Stimulated activated CD8-positive, alpha-beta memory T cell treated with anti-CD3 and anti-CD28 coated beads, Interleukin-4, amount 100 ng/mL, for 4 hours (primary cell): ENCODE results near the gene NTN1.

Experiments used
- DNase-seq, 2 donors: peaks; one replicate each; pipeline ENCODE4 v3.0.0-alpha.2; 2020; ENCODE audit warnings: low read depth in 2 of 2, low spot score in 1 of 2

Gene NTN1

DNA sequence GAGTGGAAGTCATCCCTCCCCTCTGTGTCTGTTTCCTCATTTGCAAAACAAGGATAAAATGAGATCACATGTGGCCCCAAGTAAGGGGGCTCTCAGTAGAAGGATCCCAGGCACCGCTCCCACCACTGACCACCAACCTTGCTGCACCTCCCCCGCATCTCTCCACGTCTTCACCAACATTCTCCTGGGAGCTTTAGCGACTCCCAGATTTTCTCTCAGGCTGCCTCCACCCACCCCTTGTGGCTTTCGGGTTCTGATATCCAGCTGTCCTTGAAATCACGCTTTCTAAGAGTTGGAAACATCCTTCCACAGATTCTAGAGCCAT lies 16.4 kb upstream of the NTN1 start:
- no peak for DNase-seq

DNA sequence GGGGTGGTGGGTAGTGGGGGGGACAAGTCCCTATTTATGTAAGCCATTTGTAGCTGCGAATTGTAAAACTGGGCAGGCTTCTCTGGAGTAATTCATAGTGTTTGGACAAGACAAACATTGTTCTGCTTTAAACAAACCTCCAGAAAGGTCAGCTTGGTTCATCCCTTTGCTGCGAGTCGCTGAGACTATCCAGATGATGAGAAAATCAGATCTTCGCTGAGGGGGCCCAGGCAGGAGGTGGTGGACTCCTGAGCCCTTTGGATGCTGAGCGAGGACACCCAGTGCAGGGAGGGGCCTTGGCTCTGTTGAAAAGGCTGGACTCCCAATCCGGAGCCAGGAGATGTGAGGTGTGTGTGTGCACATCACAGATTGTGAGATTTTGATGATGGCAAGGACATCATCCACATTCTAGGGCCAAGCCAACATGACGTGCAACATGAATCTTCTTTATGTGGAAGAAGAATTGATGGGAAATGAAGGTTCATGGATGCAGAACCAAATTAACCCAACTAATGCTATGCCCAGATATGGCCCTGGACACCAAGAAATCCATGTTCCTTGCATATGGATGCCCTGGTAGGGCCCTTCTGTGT lies 15.0 kb upstream of the NTN1 start:
- DNase-seq = no peak

DNA sequence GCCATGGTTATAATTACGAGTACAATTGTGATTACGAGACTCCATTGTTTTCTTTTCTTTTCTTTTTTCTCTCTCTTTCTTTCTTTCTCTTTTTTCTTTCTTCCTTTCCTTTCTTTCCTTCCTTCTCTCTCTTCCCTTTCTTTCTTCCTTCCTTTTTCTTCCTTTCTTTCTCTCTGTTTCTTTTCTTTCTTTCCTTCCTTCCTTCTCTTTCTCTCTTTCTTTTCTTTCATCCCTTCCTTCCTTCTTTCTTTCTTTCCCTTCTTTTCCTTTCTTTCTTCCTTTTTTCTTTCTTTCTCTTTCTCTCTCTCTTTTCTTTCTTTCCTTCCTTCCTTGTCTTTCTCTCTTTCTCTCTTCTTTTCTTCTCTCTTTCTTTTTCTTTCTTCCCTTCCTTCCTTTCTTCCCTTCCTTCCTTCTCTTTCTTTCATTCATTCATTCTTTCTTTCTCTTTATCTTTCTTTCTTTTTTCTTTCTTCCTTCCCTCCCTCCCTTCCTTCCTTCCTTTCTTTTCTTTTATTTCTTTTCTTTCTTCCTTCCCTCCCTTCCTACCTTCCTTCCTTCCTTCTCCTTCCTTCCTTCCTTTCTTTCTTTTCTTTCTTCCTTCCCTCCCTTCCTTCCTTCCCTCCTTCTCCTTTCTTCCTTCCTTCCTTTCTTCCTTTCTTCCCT lies 14.1 kb upstream of the NTN1 start:
- no peak for DNase-seq

DNA sequence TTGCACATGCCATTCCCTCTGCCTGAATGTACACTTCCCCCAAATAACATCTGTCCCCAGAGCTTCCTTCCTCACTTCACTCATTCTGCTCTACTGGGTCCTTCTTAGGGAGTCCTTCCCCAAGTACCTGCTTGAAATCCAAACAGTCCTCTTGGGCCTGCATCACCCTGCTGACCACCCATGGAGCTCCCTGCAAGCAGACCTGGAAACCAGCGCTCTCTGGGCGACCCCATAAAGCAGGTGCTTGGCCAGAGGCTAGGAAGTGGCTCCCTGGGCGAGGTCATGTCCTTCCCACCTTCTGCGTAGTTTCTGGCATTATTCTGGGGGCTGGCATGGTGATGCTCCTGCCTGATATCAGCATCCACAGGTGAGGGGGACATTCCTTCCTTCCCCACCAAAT lies 12.2 kb upstream of the NTN1 start:
- no peak for DNase-seq

DNA sequence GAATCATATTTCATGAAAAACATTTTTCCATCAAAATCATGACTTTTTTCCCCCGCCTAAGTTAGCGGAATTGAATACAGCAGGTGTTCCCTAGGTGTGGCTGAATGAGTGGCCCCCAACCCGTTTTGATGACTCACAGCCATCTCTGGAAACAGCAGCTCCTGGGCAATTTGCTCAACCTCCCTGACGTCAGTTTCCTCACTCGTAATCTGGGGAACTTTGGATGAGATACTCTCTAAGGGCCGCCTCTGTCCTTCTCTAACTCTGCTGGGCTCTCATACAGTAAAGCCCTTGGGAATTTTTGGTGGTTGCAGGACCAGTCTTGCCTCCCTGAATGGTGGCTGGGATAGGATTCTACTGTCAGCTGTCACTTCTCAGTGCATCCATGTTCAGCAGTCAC lies 11.6 kb upstream of the NTN1 start:
- no peak for DNase-seq

DNA sequence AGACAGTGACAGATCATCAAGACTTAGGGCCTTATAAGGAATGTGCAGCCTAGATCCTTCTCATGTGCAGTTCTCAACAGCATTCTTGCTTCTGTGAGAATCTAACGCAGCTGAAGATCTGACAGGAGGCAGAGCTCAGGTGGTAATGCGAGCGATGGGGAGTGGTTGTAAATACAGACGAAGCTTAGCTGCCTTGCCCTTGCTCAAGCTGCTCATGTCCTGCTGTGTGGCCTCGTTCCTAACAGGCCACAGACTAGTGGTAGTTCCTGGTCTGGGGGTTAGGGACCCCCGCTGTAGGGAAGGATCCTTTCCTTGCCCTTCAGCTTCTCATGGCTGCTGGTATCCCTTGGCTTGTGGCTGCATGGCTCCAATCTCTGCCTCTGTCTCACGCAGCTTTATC lies 10.3 kb upstream of the NTN1 start:
- DNase-seq = no peak

DNA sequence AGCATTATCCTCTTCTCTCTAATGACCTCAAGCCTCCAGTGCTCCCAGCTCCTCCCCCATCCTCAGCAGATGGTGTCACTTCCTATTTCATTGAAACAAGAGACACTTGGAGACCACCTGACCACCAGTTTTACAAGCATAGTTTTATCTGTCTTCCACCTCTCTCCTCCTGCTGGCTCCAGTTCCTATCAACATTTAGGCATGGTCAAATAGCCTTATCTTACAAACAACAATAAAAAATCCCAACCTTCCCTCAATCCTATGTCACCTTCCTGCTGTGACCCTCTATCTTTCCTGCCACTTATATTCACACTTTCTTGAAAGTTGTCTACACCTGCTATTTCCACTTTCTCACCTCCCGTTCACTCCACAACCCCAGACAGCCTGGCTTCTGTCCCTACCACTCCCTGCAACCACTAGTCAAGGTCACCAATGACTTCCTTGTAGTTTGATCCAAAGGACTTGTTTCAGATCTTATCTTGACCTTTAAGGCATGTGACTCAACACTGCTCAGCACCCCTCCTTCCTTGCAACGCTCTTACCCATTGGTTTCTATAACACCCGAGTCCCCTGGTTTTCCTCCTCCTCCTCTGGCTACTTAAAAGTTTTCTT lies 4.3 kb upstream of the NTN1 start:
- DNase-seq = no peak

DNA sequence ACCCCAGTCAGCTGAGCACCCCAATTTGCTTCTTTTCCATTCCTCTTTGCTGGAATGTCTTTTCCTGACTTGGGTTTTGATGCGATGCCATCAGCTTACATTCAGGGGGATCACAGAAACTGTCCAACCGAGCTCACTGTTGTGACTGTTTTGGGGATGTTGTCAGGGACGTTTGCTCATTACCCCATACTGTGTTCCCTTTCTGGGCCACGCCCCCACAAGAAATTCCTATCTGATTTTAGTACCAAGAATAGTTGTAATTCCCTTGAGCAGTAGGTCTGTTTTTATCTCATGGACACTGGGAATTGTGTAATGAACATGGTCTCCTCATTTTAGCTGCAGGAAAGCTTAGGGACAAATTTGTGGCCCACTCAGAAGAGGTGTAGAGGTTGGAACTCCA lies 2.6 kb upstream of the NTN1 start:
- DNase-seq = no peak

DNA sequence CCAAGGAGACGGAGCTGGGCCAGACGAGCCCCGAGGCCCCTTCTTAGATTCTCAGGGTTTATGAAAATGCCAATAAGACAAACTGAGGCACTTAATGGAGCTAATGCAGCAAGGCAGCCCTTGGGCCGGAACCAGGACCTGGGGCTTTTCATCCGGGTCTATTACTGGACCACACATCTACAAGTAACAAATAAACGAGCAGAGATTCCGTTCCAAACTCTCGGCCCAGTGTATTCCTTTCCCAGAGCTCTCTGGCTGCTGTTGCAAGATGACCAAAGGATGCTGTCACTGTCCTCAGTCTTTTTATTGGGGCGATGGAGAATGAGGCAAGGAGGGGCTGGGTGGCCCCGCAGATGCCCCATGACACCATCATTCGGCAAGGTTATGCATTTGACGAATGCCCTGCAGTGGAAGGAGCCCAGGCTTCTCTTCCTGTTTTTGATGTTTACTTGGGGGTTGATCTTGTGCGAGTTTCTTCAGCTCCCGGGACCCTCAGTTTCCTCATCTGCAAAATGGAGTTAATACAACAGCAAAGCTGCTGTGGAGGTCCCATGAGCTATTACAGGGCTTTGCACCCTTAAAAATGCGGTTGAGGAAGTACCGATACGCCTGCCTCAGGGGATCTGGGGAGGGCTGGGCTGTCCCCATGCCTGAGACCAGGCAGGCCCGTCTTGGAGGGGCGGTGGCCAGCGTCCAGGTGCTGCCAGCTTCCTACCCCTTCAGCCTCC lies 1.1 kb upstream of the NTN1 start:
- no peak for DNase-seq

DNA sequence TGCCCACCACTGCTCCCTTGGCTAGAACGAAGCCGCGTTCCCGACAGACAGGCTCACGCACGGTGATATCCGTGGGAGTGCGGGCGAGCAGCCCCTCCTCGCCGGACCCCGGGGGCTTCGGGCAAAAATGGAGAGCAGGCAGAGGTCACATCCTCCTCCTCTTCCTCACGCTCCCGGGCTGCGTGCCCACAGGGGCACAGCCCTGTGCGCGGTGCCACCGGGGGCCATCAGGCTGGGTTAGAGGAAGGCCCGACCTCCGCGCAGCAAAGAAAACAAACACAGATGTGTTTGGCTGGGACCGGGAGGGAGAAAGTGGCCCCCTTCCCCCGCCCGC lies 519 bp upstream of the NTN1 start:
- no peak for DNase-seq

DNA sequence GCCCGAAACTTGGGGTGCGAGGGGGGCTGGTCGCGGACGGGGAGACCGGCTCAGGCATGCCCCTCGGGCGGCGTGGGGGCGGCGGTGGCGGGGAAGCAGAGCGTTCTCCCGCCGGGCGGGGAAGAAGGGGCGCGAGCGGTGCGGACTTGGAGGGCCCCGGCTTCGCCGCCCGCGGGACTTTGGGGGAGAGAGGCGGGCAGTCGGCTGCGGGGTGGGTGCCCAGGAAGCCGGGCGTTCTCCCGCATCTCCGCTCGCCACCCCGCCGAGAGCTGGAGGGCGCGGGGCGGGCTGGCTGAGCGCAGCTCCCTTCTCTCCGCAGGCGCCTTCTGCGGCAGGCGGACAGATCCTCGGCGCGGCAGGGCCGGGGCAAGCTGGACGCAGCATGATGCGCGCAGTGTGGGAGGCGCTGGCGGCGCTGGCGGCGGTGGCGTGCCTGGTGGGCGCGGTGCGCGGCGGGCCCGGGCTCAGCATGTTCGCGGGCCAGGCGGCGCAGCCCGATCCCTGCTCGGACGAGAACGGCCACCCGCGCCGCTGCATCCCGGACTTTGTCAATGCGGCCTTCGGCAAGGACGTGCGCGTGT lies 772 bp downstream of the NTN1 start:
- DNase-seq = no peak

DNA sequence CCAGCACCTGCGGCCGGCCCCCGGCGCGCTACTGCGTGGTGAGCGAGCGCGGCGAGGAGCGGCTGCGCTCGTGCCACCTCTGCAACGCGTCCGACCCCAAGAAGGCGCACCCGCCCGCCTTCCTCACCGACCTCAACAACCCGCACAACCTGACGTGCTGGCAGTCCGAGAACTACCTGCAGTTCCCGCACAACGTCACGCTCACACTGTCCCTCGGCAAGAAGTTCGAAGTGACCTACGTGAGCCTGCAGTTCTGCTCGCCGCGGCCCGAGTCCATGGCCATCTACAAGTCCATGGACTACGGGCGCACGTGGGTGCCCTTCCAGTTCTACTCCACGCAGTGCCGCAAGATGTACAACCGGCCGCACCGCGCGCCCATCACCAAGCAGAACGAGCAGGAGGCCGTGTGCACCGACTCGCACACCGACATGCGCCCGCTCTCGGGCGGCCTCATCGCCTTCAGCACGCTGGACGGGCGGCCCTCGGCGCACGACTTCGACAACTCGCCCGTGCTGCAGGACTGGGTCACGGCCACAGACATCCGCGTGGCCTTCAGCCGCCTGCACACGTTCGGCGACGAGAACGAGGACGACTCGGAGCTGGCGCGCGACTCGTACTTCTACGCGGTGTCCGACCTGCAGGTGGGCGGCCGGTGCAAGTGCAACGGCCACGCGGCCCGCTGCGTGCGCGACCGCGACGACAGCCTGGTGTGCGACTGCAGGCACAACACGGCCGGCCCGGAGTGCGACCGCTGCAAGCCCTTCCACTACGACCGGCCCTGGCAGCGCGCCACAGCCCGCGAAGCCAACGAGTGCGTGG lies 1.5 kb downstream of the NTN1 start:
- no peak for DNase-seq

DNA sequence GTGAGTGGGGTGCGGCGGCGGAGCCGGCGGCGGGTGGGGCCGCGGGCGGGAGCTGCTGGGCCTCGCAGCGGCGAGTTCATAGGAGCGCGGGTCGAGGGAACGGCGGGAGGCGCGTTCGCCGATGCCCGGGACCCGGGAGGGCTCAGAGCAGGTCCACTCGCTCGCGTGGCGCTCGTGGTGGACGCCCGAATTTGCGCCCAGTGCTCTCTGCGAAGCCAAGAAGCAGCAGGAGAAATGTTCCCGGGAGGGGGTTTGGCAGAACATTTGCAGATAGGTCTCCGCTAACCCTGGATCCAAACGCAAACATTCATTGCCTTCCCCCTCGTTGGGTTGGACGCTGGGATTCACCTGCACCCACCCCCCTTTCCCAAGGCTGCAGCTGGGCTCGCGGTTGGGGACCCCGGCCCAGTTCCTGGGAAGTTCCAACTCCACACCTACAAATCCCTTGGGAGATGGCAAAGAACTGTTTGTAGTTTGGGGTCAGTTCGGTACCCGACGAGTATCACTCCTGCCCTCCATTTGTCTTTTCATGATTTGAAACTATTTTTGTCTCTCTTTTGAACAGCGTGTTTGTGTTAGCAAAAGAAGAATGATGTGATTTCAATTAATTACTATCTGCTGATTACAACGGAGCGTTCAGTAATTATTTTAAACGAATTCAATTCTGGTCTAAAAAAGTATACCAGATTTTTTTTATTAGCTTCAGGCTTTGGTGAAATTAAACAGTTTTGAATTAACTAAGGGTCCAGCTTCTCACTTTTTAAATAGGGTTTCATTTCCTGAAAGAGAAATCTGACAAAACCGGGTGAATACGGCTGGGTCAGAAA lies 2.3 kb downstream of the NTN1 start:
- no peak for DNase-seq

DNA sequence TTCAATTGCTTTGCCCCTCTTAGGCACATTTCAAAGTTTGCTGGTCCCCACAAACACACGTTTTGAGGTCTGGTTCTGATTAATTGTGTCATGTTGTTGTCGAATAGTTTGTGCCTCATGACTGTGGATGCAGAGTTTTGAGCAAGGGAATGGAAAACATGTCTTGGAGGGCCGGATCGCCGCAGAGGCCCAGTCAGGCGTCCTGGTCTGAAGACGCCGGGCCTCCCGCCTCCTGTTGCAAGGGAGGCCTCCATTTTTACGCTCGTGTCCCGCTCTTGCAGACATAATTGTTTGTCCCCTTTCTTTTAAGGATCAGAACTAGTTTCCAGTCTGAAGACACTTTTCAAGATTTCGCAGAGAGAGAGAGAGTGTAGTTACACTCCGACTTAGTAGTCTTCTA lies 3.2 kb downstream of the NTN1 start:
- DNase-seq = no peak

DNA sequence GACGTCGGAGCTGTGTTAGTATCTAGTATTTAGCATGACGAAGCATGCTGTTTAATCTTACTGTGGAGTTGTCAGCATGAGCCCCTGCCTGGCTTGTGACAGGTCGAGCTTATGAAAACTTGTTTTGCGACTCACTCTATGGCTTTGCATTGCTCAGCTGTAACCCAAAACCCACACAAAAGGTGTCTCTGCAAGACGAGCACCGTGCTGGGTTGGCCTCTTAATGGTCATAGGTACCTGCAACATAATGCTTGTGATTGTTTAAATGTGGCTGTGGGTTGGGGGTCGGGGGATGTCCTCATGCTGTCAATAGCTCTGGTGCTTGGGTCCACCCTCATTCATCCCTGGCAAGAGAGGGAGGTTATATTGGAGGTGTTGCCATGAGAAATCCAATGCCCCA lies 5.4 kb downstream of the NTN1 start:
- DNase-seq = no peak

DNA sequence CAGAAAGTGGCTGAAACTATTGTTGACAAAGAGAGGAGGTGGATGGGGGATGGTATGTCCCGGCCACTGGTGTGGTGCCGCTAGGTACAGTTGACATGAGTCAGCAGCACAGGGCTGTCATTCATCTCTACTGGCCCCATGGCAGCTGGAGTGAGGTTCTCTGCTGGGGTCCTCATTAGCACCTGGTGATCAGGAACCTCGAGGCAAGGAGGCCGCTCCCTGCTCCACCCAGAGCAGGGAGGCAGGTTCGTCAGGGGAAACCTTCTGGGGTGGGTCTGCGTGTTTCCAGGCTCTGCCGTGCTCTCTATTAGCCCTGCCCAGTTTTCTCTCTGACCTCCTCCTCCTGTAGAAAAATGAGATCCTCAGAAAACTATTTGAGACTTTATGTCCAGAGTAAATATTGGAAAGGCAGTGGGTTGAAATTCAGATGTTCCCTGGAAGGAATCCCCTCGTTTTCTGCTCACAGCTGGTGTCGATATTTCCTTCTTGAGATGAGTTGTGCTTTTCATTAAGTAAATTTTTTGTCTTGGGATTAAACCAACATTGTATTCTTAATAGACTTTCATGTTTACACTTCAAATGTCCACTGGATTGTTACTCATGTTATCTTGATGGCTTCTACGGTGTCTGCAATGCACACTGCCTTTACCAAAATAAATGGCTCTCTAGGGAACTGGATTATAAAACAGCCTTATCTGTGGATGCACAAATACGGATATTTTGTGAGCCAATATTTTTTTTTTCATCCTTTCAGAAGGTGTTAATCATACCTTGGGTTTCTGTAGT lies 7.1 kb downstream of the NTN1 start:
- no peak for DNase-seq

DNA sequence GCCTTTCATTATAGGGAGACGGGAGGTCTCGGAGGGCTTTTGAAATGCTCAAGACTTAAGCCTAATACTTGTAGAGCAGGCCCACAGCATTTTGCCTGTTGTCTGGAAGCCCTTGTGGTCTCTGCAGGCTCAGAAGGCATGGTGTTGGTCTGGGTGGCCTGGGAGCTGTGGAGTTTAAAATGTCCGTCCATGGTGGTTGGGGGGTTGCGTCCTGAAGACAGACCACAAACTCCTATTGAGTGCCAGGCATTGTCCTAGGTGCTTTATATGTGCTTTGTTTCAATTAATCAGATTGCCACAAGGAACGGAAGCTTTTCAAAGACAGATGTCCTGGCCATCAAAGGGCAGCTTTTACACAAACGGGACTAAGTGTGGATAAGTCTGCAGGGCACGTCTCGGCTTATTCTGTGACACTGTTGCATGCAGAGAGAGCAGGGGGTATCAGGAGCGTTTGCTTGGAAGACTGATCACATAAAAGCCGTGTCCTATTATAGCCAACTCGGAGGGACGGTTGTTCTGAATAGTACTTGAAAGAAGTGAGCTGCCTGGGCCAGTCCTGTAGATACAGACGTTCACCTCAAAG lies 7.8 kb downstream of the NTN1 start:
- no peak for DNase-seq

DNA sequence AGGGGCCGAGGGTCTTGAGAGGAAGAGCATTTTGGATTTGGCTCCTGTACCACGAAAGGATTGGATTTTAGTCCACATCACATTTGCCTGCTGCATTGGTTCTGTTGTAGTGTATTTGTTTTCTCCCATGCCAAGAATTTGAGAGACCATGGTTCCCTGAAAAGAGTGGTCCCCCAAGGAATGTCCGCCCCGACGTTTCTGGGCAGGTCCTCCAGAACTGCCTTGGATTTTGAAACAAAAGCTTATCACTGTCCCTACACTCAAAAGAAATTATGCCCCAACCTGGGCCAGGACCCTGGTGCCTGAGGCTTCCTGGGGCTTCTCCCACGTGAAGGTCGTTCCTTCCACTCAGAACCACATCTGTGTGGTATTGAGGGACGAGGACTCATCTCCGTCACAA lies 10.8 kb downstream of the NTN1 start:
- no peak for DNase-seq

DNA sequence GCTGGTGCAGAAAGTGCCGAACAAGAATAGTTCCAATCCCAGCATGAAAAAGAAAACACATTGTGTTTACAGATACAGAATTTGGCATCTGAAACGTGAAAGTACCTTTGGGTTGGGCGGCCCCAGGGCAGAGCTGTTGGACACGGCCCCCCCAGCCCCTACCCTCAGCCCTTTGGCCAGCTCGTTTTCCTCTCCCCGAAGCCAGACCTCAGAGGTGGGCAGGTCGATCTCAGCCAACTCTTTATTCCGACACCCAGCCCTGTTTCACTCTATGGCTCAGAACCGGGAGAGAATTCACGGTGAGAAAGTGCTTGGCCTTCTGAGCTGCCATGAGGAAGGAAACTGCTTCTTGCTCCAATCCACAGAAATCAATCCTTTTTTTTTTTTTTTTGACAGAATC lies 11.3 kb downstream of the NTN1 start:
- DNase-seq = no peak
